Stromal cell of bone marrow (primary cell): Measurements from ENCODE around the gene BRF1.
"Not testable (repeated sequence)": the region's sequence is repeated elsewhere in the genome, so short reads cannot be mapped to it uniquely, and the experiment has no call there.

Experiments used
- DNase-seq: peaks from one replicate; pipeline ENCODE4 v3.0.0-alpha.2; 2012; ENCODE audit warnings: low read depth

The BRF1 gene

DNA sequence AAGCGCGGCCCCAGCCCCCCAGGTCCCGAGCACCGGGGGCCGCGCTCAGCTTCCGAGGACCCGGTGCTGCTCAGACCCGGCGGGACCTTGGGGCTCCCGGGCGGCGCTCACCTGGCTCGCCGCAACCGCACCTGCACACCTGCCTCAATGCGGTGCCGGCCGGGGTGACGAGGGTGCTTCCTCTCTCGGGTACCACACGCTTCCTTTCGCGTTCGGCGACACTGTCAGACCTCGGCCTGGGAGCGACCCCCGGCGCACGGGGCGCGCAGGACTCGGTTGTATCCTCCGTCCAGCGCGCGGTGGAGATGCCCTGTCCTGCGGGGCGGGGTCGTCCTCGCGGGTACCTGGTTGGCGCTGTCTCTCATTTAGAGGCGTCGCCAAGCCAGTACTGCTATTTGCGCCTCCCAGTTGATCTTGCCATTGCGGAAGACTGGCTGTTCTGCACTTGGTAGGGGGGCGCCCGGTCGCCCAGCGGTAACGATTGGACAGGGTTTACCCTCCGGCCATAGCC, 14.5 kb upstream of the BRF1 start:
- DNase-seq = no peak

DNA sequence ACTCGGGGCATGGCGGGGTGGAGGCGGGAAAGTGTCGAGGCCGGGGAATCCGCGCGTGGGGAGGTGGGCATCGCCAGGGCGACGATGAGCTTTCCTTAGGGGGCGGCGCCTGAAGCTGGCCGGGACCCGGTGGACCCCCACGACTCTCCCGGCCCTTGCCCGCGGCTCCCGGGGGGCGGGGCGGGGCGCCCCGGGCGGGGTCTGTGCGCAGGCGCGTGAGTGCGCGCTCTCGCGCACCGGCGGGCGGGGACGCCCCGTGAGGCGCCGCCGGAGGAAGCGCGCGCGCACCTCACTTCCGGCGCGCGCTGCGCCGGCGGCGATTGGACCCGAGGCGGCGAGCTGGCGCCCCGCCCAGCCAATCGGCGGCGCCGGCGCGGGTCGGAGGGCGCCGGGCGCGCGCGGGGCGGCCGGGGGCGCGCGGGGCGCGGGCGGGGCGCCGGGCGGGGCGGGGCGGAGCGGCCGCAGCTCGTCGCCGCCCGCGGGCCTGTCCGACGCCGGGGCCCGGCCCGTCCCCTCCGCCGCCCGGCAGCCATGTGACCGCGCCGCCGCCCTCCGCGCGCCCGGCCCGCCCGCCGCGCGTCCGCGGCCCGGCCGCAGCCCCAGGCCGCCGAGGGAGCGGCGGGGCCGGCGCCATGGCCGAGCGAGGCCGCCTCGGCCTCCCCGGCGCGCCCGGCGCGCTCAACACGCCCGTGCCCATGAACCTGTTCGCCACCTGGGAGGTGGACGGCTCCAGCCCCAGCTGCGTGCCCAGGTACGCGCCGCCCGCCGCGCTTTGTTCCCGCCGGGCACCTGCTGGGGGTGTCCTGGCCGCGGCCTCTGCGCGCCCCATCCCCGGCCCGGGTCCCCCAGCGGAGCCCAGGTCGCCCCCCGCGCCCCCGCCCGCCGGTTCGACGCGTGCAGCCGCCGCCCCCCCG, 13.7 kb upstream of the BRF1 start, which contains the start of gene PACS2:
Gene PACS2, plus strand, starts transcription at position 462 of the 914 bp plus-strand sequence. Its CDS starts 171 bp downstream, at position 633.
- DNase-seq = peak; percentile 77

DNA sequence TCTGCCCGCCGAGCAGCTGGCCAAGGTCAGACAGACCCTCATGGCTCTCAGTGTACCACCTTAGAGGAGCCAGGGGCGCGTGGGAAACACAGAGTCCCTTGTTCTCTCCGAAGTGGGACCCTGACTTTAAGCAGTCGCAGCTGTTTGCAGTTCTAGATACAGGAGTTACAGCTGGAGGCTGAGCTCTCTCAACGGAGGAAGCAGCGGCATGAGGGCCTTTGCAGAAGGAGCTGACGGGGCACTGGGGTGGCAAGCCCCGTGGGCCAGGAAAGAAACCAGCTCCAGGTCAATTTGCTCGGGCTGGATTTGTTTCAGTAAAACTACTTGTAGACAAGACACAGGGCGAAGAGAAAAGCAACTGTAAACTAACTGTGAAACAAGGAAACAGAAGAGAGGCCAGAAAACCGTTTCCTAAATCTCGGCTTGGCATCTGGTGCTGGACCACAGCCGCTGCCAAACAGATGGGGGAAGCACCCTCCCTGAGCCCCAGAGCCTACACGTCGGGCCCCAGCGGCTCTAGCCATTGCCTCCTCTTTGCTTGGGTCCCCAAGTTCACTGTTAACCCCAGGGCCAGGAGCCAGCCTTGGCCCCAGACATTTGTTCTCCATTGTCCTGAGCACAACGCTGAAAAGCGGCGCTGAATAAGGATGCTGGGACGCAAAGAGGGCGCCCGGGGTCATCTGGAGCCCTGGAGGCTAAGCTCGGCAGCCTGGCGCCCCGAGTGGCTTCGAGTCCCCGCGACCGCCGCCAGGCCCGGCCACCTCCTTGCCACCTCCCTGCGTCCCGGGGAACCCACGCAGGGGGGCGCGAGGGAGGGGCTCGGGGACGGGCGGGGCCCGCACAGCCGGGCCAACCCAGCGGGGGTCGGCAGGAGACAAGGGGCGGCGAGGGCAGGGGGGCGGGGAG, 12.8 kb upstream of the BRF1 start:
- DNase-seq = no peak

DNA sequence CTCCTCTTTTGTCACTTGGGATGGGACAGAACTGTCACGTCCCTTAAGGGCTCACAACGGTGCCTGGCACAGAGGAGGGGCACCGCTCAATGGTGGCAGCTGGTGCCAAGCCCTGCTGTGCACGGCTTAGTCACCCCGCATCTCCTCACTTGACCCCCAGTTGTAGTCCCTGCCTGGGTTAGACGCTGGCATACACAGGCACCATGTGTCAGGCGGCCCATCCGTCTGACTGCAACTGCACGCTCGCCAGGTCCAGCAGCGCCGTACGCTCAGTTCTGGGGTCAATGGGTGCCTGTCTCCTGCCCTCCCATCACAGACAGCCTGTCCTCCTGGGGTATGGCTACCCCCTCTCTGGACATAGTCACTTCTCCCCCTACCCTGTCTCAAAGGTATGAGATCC, 12.2 kb upstream of the BRF1 start:
- no peak for DNase-seq

DNA sequence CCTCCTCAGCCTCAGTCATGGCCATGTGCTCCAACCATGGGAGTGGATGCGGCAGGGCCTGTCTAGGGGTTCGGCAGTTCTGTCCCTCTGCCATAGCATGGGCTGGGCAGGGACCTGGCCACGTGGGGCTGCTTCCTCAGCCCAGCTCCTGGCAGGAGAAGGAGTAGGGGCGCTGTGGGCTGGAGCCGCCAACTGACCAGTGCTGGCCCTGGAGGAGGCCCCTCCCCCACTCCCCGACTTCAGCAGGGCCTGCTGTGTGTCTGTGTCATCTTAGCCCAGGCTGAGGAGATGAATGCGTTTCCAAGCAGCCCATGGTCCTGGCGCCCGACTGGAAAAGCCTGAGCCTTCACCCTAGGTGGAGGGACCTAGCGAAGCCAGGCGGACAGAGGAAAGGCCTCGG, 11.0 kb upstream of the BRF1 start:
- no peak for DNase-seq

DNA sequence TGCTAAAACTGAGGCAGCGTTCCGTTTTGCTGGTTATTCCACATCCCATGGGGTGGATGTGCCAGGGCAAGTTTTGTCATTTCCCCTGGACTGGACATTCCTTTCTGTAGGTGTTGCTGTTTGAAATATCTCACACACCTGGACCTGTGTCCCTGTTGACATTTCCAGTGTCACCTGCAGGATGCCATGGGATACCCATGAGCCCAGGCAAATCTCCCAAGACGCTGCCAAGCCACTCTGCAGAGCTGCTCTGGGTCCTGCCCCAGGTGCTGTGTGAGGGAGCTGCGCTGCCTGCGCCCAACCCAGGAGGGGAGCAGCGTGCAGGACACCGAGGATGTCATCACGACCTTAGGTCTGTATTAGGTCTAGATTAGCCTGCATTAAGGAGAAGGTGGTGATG, 8.6 kb upstream of the BRF1 start:
- DNase-seq = no peak

DNA sequence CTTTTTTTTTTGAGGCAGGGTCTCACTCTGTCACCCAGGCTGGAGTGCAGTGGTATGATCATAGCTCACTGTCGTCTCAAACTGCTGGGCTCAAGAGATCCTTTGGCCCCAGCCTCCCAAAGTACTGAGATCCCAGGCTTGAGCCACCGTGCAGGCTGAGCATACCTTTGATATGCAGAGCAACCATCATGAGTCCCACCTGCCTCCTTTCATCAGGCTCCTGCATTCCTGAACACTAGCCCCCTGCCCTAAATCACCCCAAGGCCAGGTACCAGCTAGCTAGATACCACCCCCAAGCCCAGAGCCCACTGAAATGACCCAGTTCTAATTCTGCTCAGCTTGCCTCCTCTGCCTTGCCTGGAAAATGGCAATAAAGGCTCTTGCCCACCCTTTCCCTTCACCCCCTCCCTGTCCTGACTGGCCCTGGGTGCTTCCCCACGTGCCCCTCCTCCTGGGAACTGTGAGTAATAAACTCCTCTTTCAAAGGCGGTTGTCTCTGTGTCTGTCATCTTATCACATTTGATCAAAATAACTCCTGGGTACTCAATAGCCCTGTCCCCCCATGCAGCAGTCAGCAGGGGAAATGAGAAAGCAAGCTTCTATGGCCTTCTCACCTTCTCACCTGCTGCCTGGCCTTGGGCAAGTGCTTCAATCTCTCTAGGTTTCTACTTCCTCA, 6.4 kb upstream of the BRF1 start:
- no peak for DNase-seq

DNA sequence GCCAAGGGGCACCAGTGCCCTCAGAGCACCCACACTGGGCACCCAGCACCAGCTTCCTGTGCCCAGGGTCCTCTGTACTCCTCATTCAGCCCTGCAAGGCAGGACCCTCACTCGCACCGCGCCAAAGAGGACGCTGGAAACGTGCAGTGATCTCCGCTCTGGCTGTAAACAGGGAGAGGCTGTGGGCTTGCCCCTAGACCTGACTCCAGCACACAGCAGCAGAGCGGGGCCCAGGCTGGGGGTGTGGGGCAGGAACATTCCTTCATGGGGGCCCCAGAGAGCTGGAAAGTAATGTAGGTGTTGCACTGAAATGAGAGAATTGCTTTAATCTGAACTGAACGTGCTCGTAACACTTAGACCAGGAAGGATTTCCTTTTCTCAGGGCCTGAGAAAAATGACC, 5.0 kb upstream of the BRF1 start:
- DNase-seq = no peak

DNA sequence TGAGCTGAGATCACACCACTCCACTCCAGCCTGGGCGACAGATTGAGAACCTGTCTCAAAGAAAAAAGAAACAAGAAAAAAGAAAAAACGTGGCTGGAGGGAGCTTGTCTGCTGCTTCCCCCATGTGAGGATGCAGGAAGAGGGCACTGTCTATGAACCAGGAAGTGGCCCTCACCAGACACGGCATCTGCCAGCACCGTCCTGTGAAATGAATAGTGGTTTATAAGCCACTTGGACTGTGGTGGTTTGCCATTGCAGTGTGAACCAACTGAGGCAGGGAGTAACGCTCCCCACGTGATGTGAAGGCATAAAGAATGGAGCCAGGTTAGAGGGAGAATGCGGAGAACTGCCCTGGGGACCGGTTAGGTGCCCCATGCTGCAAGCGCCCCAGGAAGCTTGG, 4.5 kb upstream of the BRF1 start:
- no peak for DNase-seq

DNA sequence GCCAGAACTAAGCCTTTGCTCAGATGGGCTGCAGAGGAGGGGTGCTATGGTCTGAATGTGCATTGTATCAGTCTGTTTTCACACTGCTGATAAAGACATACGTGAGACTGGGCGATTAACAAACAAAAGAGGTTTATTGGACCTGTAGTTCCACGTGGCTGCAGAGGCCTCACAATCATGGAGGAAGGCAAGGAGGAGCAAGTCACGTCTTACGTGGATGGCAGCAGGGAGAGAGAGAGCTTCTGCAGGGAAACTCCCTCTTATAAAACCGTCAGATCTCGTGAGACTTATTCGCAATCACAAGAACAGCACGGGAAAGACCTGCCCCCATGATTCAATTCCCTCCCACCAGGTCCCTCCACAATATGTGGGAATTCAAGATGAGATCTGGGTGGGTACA, 3.8 kb upstream of the BRF1 start:
- no peak for DNase-seq

DNA sequence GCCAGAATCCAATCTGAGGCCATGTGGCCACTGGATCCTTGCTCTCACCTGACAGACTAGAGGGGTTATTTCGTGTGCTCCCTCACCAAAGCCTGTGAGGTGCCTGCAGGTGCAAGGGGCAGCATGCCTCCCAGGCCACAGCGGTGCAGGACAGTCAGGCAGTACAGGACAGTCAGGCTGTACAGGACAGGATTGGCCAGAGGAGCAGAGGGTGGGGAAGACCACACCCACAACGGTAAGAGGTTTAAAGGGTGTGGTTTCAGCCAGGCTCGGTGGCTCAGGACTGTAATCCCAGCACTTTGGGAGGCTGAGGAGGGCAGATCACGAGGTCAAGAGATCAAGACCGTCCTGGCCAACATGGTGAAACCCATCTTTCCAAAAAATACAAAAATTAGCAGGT, 3.1 kb upstream of the BRF1 start:
- DNase-seq = no peak

DNA sequence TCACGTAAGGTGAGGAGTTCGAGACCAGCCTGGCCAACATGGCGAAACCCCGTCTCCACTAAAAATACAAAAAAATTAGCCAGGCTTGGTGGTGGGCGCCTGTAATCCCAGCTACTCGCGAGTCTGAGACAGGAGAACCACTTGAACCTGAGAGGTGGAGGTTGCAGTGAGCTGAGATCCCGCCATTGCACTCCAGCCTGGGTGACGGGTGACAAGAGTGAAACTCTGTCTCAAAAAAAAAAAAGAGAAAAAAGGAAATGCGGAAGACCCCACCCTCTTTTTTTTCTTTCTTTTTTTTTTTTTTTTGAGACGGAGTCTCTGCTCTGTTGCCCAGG, 1.1 kb upstream of the BRF1 start:
- not testable (repeated sequence) for DNase-seq

DNA sequence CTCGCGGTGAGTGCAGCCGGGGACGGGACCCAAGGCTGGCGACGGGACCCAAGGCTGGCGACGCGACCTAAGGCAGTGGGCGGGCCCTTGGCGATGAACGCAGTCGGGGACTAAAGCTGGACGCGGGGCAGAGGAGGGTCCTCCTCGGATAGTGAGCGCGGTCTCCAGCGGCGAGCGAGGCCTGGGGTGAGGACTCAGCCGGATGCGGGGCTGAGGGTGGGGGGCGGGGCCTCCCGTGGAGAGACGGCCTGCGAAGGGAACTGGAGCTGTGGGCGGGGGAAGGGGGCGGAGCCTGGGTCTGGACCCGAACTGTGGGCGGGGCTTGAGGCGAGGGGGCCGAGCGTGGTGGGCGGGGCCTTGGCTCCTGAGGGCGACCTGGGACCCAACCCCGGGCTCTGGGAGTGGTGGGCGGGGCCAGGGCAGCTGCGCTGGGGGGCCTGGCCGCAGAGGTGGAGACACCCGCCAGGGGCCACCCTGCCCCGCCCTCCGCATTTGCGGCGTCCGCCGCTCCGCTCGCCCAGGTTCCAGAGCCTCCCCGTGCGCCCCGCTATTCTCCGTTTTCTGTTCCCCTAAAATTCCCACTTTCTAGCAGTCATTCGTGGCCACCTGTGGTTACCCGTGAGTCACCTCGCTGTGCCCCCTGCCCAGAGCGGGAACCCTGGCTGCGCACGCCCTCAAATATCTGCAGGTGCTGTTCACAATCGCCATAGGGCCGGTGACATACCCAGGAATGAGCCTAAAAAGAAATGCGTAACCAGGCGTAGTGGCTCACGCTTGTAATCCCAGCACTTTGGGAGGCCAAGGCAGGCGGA, 508 bp upstream of the BRF1 start:
- peak; percentile 83 for DNase-seq

DNA sequence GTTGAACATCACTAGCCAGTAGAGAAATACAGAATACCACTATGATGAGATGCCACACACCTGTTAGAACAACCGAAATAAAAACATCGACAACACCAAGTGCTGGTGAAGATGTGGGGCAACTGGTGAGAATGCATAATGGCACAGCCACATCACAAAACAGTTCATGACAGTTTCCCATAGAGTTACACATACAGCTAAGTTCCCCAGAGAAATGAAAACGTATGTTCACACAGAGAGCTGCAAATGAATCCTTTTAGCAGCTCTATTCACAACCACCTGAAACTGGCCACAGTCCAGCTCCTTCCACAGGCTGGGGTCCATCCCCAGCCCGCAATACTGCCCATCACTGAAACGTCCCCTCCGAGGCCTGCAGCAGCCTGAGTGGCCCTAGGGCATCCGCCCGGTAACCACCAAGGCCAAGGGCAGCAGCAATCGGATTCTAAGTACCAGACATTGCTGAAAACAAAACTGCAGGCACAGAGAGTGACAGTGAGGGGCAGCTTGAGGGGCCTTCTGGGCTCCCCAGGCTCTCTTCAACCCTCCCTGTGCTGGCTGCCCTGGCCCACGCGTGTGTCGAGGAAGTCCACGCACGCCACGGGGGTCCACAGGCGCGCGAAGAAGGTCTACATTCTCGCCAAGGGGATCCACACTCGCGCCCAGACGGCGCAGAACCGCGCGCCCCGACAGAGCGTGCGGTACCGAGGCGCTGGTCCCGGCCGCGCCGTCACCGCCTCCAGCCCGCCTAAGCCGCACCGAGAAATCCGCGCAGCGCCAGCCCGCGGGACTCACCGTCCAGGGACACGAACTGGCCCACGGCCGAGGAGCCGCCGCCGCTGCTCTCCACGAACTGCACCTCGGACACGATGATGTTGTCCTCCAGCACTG, 903 bp downstream of the BRF1 start:
- no peak for DNase-seq

DNA sequence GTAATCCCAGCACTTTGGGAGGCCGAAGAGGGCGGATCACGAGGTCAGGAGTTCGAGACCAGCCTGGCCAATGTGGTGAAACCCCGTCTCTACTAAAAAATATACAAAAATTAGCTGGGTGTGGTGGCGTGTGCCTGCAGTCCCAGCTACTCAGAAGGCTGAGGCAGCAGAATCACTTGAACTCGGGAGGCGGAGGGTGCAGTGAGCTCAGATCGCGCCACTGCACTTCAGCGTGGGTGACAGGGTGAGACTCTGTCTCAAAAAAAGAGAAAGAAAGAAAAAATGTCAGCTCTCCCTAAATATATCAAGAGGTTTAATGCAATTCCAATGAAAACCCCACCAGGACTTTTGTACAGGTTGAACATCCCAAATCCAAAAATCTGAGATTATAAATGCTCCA, 3.5 kb downstream of the BRF1 start:
- DNase-seq = not testable (repeated sequence)

DNA sequence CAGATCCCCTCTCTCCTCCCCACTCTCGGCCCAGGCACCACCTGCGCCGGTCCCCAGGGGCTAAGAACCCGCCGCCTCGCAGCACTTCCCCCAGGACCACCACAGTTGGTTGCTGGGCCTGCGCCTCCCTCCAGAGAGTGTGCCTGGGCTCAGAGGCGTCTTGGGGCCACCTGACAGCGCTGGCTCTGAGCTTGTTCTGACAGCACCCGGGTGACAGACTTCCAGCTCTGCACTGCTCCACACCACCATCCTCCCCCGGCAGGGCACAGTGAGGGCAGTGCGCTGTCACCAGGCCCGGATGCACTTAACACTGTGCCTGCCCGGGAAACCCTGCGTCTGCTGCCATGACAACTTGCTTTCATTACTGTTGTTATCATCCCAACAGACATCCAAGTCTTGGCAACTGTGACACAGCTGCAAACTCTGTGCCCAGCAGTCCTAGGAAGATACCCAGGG, 6.6 kb downstream of the BRF1 start:
- DNase-seq = no peak

DNA sequence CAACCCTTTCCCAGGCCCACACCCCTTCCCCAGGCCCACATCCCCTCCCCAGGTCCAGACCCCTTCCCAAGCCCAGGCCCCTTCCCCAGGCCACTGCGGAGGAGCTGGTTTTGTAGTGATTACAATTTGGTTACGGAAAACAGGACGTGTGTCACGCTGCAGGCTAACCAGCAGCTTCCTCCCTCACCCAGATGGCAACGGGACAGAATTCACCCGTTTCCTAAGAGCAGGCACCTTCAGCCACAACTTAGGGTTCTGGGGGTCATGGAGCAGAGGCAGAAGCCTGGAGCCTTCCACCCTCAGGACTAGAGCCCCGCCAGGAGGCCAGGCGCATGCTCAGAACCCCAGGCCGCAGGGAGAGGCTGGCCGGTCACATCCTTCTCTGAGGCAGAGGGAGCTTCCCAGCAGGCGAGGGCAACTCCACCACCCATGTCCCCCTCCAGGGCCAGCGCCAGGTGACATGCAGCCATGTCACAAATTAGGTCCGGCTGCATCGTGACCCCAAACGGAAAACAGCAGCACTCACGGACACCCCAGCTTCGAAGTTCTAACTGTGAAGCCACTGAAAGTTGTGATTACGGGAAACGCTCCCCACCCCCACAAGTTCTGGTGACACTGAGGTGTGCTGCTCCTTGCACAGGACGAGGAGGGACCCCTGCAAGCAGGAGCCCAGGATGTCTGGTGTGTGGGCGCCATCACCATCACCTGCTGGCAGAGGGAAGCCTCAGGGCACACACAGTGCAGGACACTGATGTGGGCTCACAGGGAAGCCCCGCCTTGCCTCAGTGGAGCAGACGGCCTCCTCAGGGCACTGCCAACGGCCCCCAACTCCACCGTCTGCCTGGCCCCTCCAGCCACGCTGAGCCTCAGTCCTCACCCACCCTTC, 7.7 kb downstream of the BRF1 start:
- no peak for DNase-seq

DNA sequence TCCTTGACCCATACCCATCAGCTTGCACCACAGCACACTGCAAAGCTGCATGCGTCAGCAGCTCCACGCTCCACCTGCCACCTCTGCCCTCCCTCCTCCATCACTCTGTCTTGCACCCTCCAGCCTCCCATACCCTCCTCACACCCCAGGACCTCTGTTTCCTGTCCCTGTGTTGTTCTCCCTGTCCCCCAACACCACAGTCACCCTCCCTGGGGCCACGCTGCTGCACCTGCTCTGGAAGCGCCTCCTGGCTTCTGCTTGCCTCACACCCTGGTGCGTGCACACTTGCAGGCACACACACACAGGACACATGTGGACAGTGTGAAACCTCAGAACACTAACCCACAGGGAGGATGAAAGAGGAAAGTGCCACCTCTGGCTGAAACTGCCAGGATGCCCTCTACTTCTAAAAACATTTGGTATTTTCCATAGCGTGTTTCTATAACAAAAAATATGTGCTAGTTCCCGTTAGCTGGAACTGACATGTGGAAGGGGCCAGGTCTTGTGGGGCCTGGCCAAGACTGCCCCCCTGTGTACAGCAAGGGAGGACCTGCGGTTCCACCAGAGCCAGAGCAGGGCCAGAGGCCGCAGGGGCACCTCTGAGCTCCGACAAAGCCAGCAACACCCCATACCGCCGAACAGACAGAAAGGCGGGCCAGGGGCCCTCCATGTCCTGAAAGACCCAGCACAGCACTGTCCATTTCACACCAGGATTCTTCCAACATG, 10.0 kb downstream of the BRF1 start:
- DNase-seq = no peak

DNA sequence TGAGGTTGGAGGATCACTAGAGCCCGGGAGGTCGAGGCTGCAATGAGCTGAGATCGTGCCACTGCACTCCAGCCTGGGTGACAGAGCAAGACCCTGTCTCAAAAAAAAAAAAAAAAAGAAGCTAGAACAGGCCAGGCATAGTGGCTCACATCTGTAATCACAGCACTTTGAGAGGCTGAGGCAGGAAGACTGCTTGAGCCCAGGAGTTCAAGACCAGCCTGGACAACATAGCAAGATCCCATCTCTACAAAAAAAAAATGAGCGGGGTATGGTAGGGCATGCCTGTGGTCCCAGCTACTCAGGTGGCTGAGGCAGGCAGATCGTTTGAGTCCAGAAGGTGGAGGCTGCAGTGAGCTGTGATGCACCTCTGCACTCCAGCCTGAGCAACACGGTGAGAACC, 11.9 kb downstream of the BRF1 start:
- DNase-seq = not testable (repeated sequence)
